Astrocyte of the spinal cord (primary cell): ENCODE data around the gene TAF11L9.
A peak's percentile ranks its signal among the peaks of the same experiment; 100 is the strongest.
"Not testable (repeated sequence)": the region's sequence is repeated elsewhere in the genome, so short reads cannot be mapped to it uniquely, and the experiment has no call there.

Source experiments
- DNase-seq: peaks from one replicate; pipeline ENCODE4 v3.0.0; 2011; ENCODE audit warnings: low read depth, low spot score
- H3K4me3 ChIP-seq: 2 replicates; pipeline ENCODE4 v1.5.1; 2011; ENCODE audit warnings: low read depth, mild to moderate bottlenecking, low read length, moderate library complexity
- in situ Hi-C: cut with HindIII; loops from 2 replicates; pipeline ENCODE4 v1.10.0; 2017; ENCODE audit warnings: low sequenced_read_pairs
- TF ChIP-seq, protein P1 (sequence below): IDR thresholded peaks from 2 replicates; pipeline ENCODE4 v1.5.1; 2012; ENCODE audit warnings: low read depth, mild to moderate bottlenecking, low read length, inconsistent platforms

TAF11L9 gene

DNA sequence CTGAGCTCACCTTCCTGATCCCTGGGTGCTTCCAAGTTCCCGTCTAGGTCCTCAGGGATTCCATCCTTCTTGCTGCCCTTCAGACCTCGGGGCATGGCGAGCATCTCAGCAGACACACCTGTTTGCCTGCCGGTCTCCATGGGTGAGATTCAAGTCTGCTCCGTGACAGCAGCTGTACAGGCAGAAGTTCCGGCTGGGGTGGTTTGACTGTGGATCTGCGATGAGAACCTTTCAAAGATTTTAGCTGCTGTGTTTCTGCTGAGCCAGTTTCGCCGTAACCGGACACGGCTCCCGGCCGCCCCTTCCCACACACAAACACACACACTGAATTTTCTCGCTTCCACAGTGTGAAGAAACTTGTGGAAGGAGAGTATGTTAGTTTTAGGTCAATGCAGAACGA lies at the start of gene TAF11L9:
TAF11L9 (minus strand) TSS at position 140 of the 400 bp plus-strand sequence.
- in situ Hi-C loops, H3K4me3 ChIP-seq, DNase-seq: not testable (repeated sequence)

DNA sequence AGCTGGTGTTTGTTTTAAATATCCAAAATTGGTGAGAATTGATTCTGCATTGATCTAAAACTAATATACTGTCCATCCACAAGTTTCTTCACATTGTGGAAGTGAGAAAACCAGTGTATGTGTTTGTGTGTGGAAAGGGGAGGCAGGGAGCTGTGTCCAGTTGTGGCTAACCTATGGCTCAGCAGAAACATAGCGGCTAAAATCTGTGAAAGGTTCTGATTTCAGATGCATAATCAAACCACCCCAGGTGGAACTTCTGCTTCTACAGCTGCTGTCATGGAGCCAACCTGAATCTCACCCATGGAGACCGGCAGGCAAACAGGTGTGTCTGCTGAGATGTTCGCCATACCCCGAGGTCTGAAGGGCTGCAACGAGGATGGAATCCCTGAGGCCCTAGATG lies 40.0 kb upstream of the TAF11L9 start, which contains the start of gene TAF11L14:
TAF11L14 (plus strand) TSS at position 301 of the 400 bp plus-strand sequence.
- DNase-seq, result no peak
- H3K4me3 ChIP-seq, result no peak within 1 kb of the TSS
- TF ChIP-seq, protein P1, sequence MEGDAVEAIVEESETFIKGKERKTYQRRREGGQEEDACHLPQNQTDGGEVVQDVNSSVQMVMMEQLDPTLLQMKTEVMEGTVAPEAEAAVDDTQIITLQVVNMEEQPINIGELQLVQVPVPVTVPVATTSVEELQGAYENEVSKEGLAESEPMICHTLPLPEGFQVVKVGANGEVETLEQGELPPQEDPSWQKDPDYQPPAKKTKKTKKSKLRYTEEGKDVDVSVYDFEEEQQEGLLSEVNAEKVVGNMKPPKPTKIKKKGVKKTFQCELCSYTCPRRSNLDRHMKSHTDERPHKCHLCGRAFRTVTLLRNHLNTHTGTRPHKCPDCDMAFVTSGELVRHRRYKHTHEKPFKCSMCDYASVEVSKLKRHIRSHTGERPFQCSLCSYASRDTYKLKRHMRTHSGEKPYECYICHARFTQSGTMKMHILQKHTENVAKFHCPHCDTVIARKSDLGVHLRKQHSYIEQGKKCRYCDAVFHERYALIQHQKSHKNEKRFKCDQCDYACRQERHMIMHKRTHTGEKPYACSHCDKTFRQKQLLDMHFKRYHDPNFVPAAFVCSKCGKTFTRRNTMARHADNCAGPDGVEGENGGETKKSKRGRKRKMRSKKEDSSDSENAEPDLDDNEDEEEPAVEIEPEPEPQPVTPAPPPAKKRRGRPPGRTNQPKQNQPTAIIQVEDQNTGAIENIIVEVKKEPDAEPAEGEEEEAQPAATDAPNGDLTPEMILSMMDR, result no peak
- in situ Hi-C loops, result no loop called here

DNA sequence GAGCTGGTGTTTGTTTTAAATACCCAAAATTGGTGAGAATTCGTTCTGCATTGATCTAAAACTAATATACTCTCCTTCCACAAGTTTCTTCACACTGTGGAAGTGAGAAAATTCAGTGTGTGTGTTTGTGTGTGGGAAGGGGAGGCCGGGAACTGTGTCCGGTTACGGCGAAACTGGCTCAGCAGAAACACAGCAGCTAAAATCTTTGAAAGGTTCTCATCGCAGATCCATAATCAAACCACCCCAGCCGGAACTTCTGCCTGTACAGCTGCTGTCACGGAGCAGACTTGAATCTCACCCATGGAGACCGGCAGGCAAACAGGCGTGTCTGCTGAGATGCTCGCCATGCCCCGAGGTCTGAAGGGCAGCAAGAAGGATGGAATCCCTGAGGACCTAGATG lies 37.6 kb upstream of the TAF11L9 start, which contains the start of gene TAF11L13:
TAF11L13 (plus strand) TSS at position 301 of the 400 bp plus-strand sequence.
- DNase-seq, in situ Hi-C loops, H3K4me3 ChIP-seq: not testable (repeated sequence)

DNA sequence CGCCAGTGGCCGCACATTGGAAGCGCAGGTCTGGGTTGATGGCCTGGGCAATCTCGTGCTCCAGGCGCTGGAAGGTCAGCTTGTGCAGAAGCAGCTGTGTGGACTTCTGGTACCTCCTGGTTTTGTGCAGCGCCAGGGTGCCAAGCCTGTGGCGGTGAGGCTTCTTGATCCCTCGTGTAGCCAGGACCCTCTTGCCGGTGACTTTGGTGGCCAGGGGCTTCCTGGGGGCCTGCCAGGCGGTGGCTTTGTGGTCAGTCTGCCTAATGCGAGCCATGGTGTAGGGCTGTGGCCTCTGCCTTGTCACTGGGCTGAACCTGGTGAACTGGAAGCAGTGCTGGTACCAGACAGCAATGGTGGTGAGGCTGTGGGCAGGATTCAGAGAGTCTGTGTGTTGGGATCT lies 31.5 kb upstream of the TAF11L9 start:
- TF ChIP-seq, protein P1, result no peak
- no peak for DNase-seq
- in situ Hi-C loops, result no loop called here
- no peak overlapping the region for H3K4me3 ChIP-seq

DNA sequence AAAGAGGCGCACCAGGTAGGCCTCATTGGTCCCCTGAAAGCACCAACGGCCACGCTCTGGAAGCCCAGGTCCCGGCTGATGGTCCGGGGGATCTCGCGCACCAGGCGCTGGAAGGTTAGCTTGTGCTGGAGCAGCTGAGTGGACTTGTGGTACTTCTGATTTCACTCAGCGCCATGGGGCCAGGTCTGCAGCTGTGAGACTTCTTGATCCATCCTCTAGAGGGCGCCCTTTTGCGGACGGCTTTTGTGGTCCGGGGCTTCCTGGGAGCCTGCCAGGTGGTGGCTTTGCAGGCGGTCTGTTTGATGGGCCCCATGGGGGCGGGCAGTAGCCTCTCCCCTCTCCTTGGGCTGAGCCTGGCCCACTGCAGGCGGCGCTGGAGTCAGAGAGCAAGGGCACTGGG lies 26.4 kb upstream of the TAF11L9 start:
- no peak for DNase-seq
- no peak overlapping the region for H3K4me3 ChIP-seq
- TF ChIP-seq, protein P1, result peak; percentile 5
- in situ Hi-C loops, result no loop called here

DNA sequence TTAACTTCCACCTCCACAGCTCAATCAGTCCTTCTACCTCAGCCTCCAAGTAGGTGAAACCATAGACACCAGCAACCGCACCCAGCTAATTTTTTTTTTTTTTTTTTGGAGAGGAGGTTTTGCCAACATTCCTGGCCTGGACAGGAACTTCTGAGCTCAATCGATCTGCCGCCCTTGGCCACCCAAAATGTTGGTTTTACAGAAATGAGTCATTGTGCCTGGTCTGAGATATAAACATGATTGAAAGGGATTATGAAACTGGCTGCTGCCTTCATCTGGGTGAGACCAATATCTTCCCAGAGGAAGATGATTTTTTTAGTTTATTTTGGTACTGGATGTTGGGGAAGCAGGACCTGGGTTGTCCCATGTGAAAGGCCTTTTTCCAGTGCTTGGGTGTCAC lies 25.2 kb upstream of the TAF11L9 start:
- no peak for DNase-seq
- in situ Hi-C loops, result no loop called here
- H3K4me3 ChIP-seq, result no peak overlapping the region
- TF ChIP-seq, protein P1, result no peak

DNA sequence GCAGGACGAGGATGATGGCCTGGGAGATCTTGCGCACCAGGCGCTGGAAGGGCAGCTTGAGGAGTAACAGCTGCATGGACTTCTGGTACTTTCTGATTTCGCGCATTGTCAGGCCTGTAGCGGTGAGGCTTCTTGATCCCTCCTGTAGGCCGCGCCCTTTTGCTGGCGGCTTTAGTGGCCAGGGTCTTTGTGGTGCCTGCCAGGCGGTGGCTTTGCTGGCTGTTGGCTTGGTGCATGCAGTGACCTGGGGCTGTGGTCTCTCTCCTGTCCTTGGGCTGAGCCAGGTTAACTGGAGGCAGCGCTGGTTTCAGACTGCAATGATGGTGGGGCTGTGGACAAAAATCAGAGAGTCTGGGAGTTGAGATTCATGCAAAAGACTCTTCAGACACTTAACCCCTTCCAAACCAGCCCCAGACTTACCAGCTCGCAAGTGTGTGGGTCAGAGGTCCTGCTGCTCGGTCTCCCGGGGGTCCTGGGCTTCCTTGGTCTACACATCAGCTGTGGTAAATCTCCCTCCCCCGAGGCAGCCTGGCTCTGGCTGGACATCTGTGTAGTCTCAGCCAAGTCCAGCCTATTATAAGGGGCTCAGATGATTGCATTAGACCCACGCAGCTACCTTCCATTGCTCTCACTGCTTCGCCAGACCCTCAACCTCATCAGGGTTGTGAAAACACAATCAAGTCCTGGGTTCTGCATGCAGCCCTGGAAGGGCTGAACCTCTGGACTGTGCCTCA lies 20.8 kb upstream of the TAF11L9 start:
- TF ChIP-seq, protein P1, result no peak
- in situ Hi-C loops, result no loop called here
- DNase-seq, result no peak
- H3K4me3 ChIP-seq, result no peak overlapping the region

DNA sequence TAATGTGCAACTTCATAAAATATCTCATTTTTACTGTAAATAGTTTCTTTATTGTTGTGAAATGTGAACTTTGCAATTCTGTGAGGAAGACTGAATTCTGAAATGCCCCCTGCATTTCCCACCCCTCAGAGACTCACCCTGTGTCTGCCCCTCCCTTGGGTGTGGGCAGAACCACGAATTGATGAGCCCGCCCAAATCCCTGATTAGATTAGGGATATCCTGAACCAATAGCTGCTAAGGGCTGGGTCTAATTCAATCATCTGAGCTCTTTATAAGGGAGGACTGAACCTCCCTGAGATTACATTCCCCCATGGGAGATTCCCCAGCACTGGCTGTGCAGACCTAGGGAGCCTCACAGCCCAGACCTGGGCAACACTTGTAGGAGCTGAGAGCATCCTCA lies 15.9 kb upstream of the TAF11L9 start, which contains the start of gene TAF11L12:
TAF11L12 (plus strand) TSS at position 301 of the 400 bp plus-strand sequence.
- in situ Hi-C loops, DNase-seq, H3K4me3 ChIP-seq: not testable (repeated sequence)

DNA sequence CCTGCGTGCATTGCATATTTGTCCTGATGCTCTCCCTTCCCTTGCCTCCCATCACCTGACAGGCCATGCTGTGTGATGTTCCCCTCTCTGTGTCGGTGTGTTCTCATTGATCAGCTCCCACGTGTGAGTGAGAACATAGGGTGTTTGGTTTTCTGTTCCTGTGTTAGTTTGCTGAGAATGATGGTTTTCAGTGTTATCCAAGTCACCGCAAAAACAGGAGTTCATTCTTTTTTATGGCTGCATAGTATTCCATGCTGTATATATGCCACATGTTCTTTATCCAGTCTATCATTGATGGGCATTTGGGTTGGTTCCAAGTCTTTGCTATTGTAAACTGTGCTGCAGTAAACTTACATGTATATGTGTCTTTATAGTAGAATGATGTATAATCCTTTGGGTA lies 13.3 kb upstream of the TAF11L9 start:
- H3K4me3 ChIP-seq, DNase-seq, in situ Hi-C loops: not testable (repeated sequence)
